ENCODE results near the gene LAP3. TPM values are rescaled to one million over a fixed set of nuclear protein-coding genes. Genes with fewer than 3 reads are reported as not detected.
"Not testable (repeated sequence)": the region's sequence is repeated elsewhere in the genome, so short reads cannot be mapped to it uniquely, and the experiment has no call there.

LAP3 gene
- total RNA-seq, 1 donor from 2014 or later: 110 TPM

DNA sequence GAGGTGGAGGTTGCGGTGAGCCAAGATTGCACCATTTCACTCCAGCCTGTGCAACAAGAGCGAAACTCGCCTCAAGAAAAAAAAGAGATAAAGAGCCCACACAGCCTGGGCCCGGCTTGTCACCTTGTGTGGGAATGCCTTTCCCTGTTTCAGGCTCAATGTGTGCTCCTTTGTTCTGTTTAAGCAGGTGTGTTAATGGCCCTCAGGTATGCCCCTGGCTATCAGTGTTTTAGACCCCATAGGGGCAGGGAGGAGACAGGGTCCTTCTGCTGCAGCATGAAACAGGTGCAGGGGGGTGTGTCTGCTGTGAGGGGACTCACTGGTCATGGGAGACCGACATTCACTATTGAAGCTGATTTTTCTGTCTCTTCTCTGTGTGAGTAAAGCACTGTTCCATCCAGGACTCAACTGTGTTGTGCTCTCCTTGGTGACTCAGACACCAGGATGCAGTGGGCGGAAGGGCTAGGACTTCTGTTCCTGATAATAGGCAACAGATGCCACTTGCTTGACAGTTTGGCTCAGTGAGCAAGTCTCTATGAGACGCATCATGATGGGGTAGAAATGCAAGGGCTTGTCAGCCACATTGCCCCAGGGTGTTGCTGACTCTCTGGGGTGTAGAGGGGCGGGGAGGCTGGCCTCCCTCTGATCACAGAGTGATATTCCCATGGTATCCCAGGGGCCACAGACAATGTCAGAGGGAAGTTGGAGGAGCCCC, 15.6 kb upstream of the LAP3 start:
- no peak for DNase-seq (ENCODE audit: low spot score)

DNA sequence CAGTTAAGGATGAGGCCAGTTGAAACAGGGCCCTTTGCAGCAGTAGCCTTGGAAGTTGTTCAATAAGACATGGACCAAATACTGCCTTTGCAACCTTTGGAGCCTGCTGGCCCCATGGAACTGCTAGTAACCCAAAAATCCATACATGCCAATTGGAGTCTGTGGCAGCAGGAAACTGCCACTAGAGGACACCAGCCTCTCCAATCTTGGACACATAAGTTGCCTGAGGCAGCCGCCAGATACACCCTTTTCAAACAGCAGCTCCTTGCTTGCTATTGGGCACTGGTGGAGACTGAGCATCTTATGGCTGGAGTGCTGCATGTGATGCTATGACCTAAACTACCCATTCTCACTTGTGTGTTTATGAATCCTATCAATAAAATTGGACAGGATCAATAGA, 14.8 kb upstream of the LAP3 start:
- DNase-seq (ENCODE audit: low spot score): no peak

DNA sequence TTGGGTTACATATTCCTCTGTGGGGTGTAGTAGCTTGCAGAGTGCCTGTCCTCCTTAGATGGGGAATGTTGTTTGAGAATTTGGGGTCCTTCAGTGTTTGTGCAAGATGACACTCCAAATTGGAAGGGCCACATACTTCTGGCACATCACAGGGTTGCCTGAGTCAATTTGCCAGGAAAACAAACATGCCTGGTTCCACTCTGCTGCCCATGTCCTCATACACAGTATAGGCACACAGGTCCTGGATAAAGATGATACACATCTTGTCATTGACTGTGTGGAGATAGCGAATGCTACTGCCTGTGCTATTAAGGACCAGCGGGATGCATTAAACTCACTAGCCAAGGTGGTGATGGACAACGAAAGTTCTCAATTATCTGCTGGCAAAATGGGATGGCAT, 11.2 kb upstream of the LAP3 start:
- no peak for DNase-seq (ENCODE audit: low spot score)

DNA sequence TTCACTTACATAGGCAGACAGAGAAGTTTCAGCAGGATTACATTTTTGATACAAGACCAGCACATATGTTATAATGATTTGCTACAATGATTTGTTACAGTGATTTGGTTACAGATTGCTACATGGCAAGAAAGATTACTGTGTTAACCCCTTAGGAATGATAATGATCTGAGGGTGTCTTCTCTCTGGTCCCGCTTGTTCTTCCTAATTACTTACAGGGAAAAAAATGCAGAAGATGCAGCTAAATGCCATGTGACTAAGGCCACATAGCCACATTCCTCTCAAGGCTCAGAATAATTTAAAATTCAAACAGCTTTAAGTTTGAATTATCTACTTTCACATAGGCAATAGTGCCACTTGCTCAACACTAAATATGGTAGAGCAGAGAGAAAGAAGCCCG, 9.7 kb upstream of the LAP3 start:
- no peak for DNase-seq (ENCODE audit: low spot score)

DNA sequence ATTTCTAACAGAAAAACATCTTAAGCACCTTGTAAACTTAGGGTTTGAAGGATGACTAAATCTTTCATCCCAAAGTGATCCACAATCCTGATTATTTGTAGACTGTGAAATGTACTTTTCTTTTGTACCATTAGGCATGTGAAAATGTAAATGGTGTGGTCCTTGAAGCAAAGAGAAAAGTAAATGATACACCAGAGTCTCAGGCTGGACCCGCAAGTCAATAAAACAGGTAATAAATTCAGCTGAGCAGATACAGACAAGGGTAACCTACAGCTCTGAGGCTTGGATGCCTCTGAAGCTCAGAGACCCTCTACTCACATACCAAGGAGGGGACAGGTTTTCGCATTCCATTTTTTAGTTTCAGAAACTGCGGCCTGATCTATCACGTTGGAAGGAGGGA, 2.8 kb upstream of the LAP3 start:
- DNase-seq (ENCODE audit: low spot score): no peak

DNA sequence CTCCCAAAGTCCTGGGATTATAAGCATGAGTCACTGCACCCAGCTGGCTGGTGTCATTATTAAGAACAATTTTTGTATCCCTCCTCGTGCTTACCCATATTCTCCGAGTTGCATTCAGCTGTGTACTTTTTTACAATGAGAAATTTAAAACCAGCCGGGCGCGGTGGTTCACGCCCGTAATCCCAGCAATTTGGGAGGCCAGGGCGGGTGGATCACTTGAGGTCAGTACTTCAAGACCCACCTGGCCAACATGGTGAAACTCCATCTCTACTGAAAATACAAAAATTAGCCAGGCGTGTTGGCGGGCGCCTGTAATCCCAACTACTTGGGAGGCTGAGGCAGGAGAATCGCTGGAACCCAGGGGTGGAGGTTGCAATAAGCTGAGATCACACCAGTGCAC, 1.8 kb upstream of the LAP3 start:
- not testable (repeated sequence) for DNase-seq (ENCODE audit: low spot score)

DNA sequence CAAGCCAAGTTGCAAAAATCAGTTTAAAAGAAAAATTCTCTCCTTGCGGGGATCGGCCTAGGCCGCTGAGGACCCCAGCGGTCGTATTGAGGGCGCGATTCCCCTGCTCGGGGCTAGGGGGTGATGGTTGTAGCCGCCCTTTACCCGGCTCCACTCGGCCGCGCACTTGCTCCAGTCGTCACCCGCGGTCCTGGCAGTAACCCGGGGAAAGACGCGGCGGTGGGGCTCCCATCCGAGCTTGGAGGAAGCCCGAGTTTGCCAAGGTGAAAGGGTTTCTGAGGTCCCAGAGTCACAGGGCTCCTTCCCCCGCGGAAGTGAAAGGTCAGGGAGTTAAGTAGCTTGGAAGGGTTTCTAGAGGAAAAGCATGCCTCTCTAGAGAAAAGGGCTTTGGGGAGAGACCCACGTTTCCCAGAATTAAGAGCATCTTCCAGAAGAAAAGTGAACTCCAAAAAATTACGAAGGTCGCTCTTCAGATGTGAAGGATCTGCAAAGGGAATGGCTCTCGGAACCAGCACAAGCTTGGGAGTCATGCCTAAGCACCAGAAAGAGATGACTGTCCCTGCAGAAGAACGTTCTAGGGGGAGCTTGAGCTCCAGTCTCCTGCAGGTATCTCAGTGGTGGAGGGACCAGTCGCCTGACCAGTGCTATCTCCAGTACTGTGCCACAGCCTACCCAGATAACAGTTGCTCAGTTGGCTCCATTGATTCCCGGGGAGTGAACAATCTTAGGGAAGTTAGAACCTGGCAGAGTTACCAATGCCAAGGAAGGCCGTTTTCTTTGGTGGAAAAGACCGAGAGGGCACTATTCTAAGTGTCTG, 875 bp downstream of the LAP3 start:
- DNase-seq (ENCODE audit: low spot score): no peak

DNA sequence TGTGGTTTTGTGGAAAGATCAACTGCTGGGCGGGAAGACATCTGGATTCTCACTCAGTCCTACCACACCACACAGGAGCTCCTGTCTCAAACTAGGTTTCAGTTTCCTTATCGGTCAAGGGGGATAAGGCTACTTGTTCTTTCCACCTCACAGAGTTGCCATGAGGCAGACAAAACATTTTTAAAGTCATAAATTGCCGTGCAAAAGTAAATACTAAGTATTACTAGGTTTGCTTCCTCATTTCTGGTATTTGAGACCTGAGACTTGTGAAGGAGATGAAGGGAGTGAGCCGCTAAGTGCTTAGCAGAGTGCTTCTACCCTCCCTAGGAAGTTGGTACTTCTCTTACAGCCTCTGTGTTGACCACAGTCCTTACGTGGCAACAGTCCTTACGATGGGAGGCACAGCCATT, 1.5 kb downstream of the LAP3 start:
- DNase-seq (ENCODE audit: low spot score): no peak

DNA sequence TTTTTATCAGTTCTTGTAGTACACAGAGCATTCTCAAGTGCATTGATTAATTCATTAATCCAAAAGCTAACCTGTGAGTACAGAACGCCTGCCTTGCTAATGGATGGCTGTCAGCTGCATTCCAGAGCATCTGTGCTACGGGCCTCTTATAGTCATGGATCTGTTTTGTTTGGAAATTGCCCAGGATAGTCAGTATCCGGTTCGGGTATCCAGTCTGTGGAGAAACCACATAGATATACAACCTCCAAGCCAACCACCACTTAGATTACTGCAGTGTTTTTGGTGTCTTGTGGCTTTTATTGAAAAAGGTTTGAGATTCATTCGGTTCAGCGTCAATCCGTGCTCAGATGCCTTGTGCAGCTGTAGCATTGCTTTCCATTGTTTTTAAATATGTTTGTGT, 4.0 kb downstream of the LAP3 start:
- no peak for DNase-seq (ENCODE audit: low spot score)

DNA sequence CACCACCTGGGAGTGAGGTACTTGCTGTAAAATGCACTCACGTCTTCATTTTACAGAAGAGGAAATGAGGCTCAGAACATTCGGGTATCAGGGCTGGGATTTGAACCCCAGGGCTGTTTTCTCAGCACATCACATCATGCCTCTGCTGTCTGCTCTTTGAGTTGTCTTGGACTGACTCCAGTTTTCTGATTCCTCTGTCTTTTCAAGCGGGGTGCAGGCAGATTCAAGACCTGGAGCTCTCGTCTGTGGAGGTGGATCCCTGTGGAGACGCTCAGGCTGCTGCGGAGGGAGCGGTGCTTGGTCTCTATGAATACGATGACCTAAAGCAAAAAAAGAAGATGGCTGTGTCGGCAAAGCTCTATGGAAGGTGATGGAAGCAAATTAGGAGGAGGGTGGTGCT, 6.3 kb downstream of the LAP3 start:
- DNase-seq (ENCODE audit: low spot score): no peak

DNA sequence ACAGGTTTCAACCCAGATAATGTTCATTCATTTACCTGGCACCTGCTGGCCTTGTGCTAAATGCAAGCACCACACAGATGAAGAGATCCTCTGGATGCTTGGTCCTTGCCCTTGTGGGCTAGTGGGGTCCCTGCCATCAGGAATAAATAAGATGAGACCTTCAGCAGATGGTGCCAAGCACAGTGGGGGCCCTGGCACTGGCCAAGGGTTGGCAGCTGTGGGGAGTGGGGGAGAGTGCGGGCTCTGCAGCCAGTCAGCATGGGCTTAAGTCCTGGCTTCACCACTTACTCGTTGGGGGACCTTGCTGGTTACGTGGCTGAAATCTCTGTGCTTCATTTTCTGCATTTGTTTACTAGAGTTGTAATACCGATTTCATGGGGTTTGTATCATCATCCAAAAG, 6.9 kb downstream of the LAP3 start:
- no peak for DNase-seq (ENCODE audit: low spot score)

DNA sequence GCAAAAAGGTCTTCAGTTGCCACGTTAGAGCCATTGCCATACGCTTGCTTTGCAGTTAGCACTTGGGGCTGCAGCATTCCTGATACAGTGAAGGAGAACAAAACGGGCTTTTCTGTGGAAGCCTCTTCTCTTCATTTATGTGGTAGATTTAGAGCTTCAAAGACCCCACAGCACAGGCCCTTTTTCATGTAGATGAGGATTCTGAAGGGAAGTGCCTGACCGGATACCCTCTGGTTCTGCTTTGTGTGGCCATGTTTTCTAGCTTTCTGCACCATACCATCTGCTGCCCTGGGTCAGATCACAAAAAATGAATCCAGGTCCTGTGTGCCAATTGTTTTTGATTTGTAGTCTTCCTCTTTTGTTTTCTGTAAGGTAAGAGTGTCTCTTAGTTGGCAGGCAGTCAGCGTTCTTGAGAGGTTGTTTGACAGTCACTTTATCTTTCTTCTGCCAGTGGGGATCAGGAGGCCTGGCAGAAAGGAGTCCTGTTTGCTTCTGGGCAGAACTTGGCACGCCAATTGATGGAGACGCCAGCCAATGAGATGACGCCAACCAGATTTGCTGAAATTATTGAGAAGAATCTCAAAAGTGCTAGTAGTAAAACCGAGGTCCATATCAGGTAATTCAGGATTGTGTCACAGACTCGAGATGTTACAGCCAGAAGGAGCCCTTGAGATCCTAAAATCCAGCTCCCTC, 7.7 kb downstream of the LAP3 start:
- DNase-seq (ENCODE audit: low spot score): no peak

DNA sequence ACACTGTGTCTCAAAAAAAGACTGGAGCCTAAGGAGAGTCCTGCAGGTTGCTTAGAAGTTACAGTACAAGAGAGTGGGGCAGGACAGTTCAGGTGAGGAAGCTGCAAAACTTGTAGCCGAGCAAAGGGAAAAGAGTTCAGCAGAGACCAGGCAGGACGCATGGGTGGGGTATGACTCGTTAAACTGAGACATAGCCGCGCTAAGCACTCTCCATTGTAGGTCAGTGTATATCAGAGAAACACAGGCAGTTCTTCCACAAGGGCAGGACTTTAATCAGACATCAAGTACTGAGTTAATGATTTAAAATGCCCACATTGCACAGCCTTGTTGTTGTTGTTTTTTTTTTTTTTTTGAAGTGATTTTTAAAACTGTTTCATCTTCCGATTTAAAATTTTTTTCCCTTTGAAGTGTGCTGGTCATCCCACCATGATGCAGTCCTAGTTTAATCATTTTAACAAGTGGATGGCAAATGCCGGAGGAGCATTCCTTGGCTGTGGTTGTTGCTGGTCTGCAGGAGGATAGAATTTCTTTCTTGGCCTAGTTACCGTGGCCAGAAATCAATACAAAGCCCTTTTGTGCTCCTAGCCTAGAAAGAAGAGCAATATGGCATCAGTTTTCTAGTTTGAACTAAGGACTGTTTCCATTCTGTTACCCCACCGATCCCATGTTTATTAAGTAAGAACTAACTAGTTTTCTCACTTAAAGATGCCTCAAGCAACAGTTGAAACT, 10.3 kb downstream of the LAP3 start:
- DNase-seq (ENCODE audit: low spot score): no peak

DNA sequence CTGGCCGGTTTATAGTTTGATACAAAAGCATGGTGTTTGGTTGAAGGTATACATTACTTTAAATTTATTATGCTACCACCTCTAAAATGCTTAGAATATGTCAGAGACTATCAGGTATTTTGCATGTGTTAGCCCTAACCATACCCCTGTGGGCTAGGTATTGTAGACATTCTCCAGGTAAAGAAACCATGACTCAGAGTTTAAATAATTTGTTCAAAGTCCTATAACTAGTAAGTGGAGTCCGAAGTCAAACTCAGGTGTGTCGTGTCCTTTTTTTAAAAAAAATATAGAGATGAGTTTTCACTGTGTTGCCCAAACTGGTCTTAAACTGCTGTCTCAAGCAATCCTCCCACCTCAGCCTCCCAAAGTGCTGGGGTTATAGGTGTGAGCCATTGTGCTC, 12.4 kb downstream of the LAP3 start:
- DNase-seq (ENCODE audit: low spot score): no peak

DNA sequence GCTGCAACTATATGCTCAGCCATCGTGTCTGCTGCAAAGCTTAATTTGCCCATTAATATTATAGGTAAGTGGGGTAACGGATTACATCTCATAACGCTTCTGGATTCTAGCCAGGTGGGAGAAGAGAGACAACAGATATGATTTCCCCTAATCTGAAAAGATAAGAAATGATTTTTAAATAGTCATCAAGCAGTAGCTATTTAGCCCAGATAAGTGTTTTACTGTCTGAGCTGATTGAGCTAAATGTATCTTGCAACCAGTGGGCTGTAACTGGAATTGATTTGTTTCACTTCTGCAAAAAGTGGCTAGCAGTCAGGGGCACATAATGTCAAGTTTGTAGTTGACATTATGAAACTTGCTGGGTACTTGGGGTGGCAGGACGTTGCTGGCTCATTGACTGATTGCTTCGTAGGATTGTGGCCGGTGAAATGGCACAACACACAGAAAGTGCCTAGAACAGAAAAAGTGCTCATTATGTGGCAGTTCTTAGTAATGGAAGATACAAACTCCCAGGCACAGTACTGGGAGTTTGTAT, 18.5 kb downstream of the LAP3 start:
- no peak for DNase-seq (ENCODE audit: low spot score)

DNA sequence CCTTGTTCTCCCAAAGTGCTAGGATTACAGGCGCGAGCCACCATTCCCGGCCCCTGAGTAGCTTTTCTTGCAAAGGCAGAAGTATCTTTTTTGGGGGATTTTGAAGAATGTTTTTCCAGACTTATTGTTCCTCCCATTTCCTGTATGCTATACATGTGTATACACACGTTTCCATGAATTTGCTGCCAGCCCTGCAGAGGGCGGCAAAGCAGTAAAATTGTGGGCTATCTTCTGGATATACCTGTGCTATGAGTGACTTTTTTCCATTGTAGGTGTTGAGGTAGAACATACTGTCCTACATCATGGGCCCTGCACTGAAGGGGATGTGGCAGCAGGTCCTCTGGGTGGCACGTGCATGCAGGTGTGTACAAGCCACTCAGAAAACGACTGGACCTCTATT, 20.5 kb downstream of the LAP3 start:
- DNase-seq (ENCODE audit: low spot score): no peak

DNA sequence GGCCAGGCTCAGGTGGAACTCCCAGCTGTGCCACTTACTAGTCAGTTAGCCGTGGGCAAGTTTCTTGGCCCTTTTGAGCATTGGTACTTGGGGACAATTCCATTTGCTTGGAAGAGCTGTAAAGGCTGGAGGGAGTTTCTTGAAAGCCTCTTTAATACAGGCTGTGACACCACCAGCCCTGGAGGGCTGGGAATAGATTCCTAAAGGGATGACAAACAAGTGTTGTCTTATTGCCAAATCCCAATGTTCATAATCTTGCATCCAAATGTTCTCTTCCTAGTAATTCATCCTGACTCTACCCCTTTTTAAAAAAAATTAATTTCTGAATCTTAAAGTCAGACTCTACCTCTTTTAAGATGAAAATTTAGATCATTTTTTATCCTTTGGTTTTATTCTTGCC, 22.8 kb downstream of the LAP3 start:
- no peak for DNase-seq (ENCODE audit: low spot score)

DNA sequence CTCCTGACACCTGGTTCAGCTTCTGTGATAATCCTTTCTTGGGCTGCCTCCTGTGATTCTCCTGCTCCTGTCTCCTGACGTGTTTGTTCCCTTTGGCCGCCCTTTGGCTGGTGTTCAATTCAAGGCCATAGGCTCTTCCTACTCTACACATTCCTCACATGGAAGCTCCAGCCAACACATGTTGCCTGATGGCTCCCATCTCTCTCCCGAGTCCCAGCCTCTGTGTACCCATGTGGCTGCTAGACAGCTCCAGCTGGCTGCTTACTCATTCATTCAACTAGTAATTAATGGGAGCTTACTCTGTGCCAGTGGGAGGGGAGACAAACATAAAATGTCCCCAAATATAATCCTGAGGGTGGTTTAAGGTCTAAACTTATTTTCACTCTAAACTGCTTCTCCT, 28.2 kb downstream of the LAP3 start:
- no peak for DNase-seq (ENCODE audit: low spot score)

DNA sequence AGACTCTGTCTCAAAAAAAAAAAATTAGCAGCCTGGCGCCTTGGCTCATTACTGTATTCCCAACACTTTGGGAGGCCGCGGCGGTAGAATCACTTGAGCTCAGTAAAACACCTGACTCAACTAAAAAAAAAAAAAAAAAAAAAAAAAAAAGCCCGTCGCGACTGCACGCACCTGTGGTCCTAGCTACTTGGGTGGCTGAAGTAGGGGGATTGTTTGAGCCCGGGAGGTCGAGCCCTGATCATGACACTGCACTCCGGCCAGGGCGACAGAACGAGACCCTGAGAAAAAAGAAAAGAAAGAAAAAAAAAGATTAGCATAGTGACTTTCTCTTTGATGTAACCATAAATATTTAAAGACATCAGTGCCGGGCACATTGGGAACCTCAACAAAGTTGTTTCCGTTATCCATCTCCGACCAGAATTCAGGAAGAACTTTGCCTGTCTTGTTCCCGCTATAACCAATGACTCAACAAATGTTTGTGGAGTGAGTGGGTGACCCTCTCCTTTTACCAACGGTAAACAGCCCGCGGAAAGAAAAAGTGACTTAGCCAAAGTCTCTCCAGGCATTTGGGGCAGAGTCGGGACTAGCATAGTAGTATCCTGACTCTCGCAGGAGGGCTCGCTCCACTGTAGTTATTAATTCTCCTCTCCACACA, 36.9 kb downstream of the LAP3 start:
- DNase-seq (ENCODE audit: low spot score): no peak

DNA sequence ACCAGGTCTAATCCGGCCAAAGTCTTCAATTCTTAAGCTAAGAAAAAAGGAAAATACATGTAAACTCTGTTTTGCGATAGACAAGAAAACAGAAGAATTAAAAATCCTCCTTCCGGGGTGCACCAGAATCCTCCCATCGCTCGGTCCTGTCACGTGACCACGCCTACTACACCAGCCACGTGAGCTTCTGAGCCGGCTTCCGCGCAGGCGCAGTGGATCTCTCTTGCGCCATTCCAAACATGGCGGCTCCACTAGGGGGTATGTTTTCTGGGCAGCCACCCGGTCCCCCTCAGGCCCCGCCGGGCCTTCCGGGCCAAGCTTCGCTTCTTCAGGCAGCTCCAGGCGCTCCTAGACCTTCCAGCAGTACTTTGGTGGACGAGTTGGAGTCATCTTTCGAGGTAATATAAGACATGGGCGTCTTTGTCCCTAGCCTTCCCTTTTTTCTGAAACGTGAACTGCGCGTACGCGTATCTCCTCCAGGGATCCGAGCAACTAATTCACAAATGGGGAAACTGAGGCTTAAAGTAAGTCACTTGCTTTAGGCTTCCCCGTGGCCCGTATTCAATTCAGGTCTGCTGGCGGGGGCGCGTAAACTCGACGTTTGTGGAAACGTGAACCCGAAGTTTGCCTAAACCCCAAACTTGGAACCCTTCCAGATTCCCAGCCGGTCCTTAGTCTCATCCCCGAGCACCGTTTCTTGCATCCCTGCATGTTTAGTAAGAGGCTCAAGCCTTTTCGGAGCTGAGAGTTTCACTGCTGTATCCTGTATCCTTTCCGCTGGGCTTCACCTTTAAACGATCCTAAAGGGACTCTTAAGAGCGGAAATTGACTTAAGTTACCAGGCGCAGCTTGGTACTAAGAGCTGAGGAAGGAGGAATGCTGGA, 37.7 kb downstream of the LAP3 start, which contains the start of gene MED28:
MED28 (plus strand) TSS at position 226 of the 884 bp plus-strand sequence; CDS start at position 240, 14 bp downstream.
- peak; percentile 98 for DNase-seq (ENCODE audit: low spot score)

Measured in mesenteric fat pad (tissue), 1 donor.